ENCODE data around the gene CLSTN1.
A peak's percentile ranks its signal among the peaks of the same experiment; 100 is the strongest.

The CLSTN1 gene

GRCh38 chr1:9866836-9867235 lies 43.1 kb upstream of the CLSTN1 start:
- no peak overlapping the region for H3K9ac ChIP-seq (ENCODE audit: low read length)
- no peak overlapping the region for H3K4me3 ChIP-seq (ENCODE audit: insufficient read depth, low read length, poor library complexity, severe bottlenecking)
- no peaks in the 10 kb centered on the region for H3K9me2 ChIP-seq (replicated peaks; ENCODE audit: insufficient read depth, low read length)
- H3K4me2 ChIP-seq (ENCODE audit: low read depth, low read length, poor library complexity, severe bottlenecking), result no peak overlapping the region
- H3K36me3 ChIP-seq (ENCODE audit: low read length), result no peaks in the 10 kb centered on the region
- peak overlapping the region; percentile 95 for H3K27ac ChIP-seq (ENCODE audit: low read depth, low read length)
- no peak overlapping the region for H2AFZ ChIP-seq (ENCODE audit: low read depth, low read length, severe bottlenecking)
- no peaks in the 10 kb centered on the region for H3K9me3 ChIP-seq (ENCODE audit: insufficient read depth, low read length)
- H3K79me2 ChIP-seq (ENCODE audit: insufficient read depth, low read length), result no peaks in the 10 kb centered on the region
- no peaks in the 10 kb centered on the region for H3K27me3 ChIP-seq (ENCODE audit: low read length)
- H3F3A ChIP-seq (ENCODE audit: insufficient read depth), result peaks cover 36% of the 10 kb centered on the region
- H4K20me1 ChIP-seq (ENCODE audit: low read depth, low read length), result no peaks in the 10 kb centered on the region
- TF ChIP-seq CTCF (IDR thresholded peaks at IDR 0.05; ENCODE audit: insufficient read depth, low read length, poor library complexity, severe bottlenecking) (no peak), EZH2phosphoT487 (conservative IDR thresholded peaks at IDR 0.05; ENCODE audit: low read length) (no peak)

DNA sequence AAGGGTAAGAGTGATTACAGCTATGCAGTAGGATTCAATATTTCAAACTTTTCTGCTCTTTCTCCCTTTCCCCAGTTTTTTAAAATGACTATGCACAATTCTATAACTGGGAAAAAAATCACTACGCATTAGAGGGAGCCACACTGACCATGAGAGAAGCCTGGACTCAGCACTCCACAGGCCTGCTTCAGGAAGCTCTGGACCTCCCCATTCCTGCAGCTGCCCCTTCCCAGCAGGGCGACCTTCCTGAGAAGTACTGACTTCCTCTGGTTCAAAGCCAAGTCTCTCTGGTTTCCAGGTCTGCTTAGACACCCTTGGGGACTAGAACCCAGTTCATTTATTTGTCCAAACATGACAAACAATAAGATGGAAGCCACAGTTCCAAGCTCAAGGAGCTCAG lies 42.0 kb upstream of the CLSTN1 start:
- Histone ChIP-seq H3K9ac (ENCODE audit: low read length) (peak overlapping the region; percentile 15), H3K4me3 (ENCODE audit: insufficient read depth, low read length, poor library complexity, severe bottlenecking) (no peak overlapping the region), H3F3A (ENCODE audit: insufficient read depth) (peaks cover 41% of the 10 kb centered on the region), H3K9me2 (replicated peaks; ENCODE audit: insufficient read depth, low read length) (no peaks in the 10 kb centered on the region), H3K36me3 (ENCODE audit: low read length) (no peaks in the 10 kb centered on the region), H4K20me1 (ENCODE audit: low read depth, low read length) (no peaks in the 10 kb centered on the region), H3K9me3 (ENCODE audit: insufficient read depth, low read length) (no peaks in the 10 kb centered on the region), H3K79me2 (ENCODE audit: insufficient read depth, low read length) (no peaks in the 10 kb centered on the region), H3K27ac (ENCODE audit: low read depth, low read length) (peak overlapping the region; percentile 95), H3K4me2 (ENCODE audit: low read depth, low read length, poor library complexity, severe bottlenecking) (peak overlapping the region; percentile 24), H3K27me3 (ENCODE audit: low read length) (no peaks in the 10 kb centered on the region), H2AFZ (ENCODE audit: low read depth, low read length, severe bottlenecking) (peak overlapping the region; percentile 4)
- no peak for TF ChIP-seq EZH2phosphoT487 (conservative IDR thresholded peaks at IDR 0.05; ENCODE audit: low read length)
- TF ChIP-seq CTCF (IDR thresholded peaks at IDR 0.05; ENCODE audit: insufficient read depth, low read length, poor library complexity, severe bottlenecking), result no peak

GRCh38 chr1:9863371-9863770 lies 39.6 kb upstream of the CLSTN1 start:
- Histone ChIP-seq H2AFZ (ENCODE audit: low read depth, low read length, severe bottlenecking) (peak overlapping the region; percentile 15), H3K9me3 (ENCODE audit: insufficient read depth, low read length) (no peaks in the 10 kb centered on the region), H3K27me3 (ENCODE audit: low read length) (no peaks in the 10 kb centered on the region), H3K4me2 (ENCODE audit: low read depth, low read length, poor library complexity, severe bottlenecking) (peak overlapping the region; percentile 75), H3K9ac (ENCODE audit: low read length) (peak overlapping the region; percentile 58), H3F3A (ENCODE audit: insufficient read depth) (peaks cover 44% of the 10 kb centered on the region), H3K4me3 (ENCODE audit: insufficient read depth, low read length, poor library complexity, severe bottlenecking) (peak overlapping the region; percentile 44), H4K20me1 (ENCODE audit: low read depth, low read length) (no peaks in the 10 kb centered on the region), H3K36me3 (ENCODE audit: low read length) (no peaks in the 10 kb centered on the region), H3K9me2 (replicated peaks; ENCODE audit: insufficient read depth, low read length) (no peaks in the 10 kb centered on the region), H3K27ac (ENCODE audit: low read depth, low read length) (peak overlapping the region; percentile 95), H3K79me2 (ENCODE audit: insufficient read depth, low read length) (no peaks in the 10 kb centered on the region)
- TF ChIP-seq EZH2phosphoT487 (conservative IDR thresholded peaks at IDR 0.05; ENCODE audit: low read length), result no peak
- TF ChIP-seq CTCF (IDR thresholded peaks at IDR 0.05; ENCODE audit: insufficient read depth, low read length, poor library complexity, severe bottlenecking), result no peak
